ENCODE measurements around the gene RANBP3. TPM values are rescaled to one million over a fixed set of nuclear protein-coding genes. Genes with fewer than 3 reads are reported as not detected.

The RANBP3 gene
- total RNA-seq, 4 donors from 2014 or later = 57.8 to 148 (median 82.7) TPM

DNA sequence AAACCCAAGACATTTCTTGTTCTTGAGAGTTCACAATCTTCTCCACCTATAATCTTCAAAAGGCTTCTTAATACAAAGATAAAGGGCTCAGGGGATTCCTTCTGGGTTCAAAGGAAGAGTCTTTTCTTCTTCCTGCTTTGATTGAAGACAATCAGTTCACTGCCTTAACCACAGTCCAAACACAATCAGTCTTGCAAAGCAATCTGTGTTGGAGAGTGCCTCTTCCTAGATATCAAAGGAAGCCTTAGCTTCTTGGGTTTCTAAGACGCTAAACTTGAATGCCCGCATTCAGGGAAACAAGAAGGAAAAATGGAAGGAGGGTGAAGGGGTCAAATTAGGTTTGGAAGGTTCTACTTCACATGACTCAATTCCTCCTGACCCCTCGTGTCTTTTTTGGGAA is 27.2 kb downstream of the RANBP3 start:
- Histone ChIP-seq H3K9me3 (no peaks in the 10 kb centered on the region), H3K27me3 (no peaks in the 10 kb centered on the region), H3K4me3 (replicated peaks in 1 of 3) (no peak overlapping the region), H3K4me1 (peaks cover 78 to 96% of the 10 kb centered on the region in 2 donors), H3K27ac (peak overlapping the region in 1 of 3 donors; percentile 37), H3K36me3 (no peaks in the 10 kb centered on the region)
- WGBS, 2 donors = 52 to 55% methylated on average over 3 of the region's 3 CpGs
- TF ChIP-seq, protein P1, sequence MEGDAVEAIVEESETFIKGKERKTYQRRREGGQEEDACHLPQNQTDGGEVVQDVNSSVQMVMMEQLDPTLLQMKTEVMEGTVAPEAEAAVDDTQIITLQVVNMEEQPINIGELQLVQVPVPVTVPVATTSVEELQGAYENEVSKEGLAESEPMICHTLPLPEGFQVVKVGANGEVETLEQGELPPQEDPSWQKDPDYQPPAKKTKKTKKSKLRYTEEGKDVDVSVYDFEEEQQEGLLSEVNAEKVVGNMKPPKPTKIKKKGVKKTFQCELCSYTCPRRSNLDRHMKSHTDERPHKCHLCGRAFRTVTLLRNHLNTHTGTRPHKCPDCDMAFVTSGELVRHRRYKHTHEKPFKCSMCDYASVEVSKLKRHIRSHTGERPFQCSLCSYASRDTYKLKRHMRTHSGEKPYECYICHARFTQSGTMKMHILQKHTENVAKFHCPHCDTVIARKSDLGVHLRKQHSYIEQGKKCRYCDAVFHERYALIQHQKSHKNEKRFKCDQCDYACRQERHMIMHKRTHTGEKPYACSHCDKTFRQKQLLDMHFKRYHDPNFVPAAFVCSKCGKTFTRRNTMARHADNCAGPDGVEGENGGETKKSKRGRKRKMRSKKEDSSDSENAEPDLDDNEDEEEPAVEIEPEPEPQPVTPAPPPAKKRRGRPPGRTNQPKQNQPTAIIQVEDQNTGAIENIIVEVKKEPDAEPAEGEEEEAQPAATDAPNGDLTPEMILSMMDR (IDR thresholded peaks at IDR 0.05) = no peak
- TF ChIP-seq POLR2A (IDR thresholded peaks at IDR 0.05) = no peak
- intact Hi-C loops (cut with DNase I) = no loop called here
- DNase-seq = no peak

DNA sequence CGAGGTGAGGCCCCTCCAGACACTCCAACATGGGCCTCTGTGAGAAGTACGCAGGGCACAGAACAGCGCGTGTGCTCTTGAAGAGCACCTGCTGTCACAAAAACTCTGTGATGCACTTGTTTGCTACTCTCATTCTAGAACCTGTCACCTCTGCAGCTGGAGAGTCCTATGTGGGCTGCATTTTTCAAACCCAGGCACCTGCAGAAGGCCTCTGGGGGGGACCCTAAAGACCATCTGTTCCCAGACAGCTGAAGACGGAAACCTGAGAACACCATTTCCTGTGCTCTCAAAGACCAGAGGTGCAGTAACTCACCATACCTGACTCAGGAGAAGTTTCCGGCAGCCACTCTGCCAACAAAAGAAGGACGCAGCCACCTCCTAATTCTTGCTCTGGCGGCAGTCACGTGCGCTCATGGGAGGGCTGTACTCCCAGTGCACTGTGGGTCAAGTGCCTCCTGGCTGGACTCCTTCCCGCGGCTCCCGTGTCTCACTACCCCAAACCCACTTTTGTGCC is 28.1 kb downstream of the RANBP3 start:
- Histone ChIP-seq H3K4me3 (replicated peaks in 1 of 3) (no peak overlapping the region), H3K27ac (peak overlapping the region; percentile 64 to 74 (median 72)), H3K27me3 (no peaks in the 10 kb centered on the region), H3K36me3 (no peaks in the 10 kb centered on the region), H3K9me3 (no peaks in the 10 kb centered on the region), H3K4me1 (peaks cover 69 to 87% of the 10 kb centered on the region in 2 donors)
- TF ChIP-seq POLR2A (IDR thresholded peaks at IDR 0.05) = peak in 1 of 2 donors; percentile 37
- TF ChIP-seq, protein P1 (IDR thresholded peaks at IDR 0.05) = no peak
- intact Hi-C loops (cut with DNase I) = no loop called here
- 39 to 45% methylated on average over 10 to 13 of the region's 13 CpGs for WGBS, 2 donors
- DNase-seq = peak; percentile 94 to 95

DNA sequence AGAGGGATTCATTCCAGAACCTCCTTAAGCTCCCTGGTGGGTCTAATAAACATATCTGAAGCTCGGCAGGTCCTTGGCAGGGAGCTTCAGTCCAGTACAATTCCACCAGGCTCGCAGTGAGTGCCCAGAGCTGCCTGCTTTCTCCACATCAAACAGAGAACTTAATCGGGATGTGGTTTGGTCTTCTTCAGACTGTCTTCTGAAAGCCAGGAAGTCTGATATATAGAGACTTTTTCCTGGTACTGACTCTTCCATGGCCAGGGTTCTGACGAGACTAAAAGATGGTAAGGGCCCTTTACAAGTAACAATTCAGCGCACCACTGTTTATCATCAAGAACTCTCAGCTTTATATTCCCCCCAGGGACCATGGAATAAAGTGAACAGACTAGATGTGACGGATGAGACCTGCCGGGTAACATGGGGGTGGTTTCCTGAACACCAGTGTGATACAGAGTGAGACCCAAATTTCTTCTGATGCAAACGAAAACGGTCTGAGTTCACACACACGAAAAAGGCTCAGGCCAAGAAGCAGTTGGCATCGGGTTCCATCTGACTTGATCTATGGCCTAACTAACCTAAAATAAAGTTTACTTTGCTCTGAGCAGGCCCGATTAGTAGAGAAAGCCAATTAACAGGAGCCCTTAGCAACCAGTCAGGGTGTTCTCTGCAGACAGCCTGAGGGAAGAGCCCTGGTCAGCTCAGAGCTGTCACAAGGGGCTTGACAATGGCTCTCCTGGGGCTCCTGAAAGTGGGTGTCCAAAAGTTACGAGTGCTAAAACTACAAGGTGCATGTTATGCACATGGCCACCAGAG is 29.0 kb downstream of the RANBP3 start:
- peak overlapping the region; percentile 63 to 74 (median 72) for H3K27ac ChIP-seq
- no peaks in the 10 kb centered on the region for H3K36me3 ChIP-seq
- TF ChIP-seq, protein P1 (IDR thresholded peaks at IDR 0.05) = no peak
- no peak for TF ChIP-seq POLR2A (IDR thresholded peaks at IDR 0.05)
- H3K4me1 ChIP-seq = peaks cover 62 to 78% of the 10 kb centered on the region in 2 donors
- WGBS, 2 donors = 53 to 66% methylated on average over 13 of the region's 13 CpGs
- H3K4me3 ChIP-seq (replicated peaks in 1 of 3) = no peak overlapping the region
- no peaks in the 10 kb centered on the region for H3K9me3 ChIP-seq
- intact Hi-C loops (cut with DNase I) = no loop called here
- H3K27me3 ChIP-seq = no peaks in the 10 kb centered on the region
- peak; percentile 52 to 58 for DNase-seq

DNA sequence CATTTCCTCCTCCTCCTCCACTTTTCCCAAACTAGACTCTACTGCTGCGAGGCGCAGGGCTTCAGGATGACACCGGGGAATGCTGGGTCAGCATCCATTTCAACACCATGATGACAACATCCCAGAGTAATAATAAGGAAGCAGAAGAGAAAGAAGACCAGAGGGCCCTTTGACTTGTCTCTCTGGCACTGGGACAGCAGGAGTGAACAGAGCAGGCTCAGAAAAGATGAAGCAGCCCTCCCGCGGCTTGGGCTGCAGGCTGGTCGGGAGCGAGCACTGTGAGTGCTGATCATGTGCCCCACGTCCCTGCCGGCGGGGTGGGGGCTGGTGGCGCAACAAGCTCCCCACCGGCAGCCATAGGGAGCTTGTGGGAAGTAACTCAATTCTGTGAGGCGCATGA is 30.5 kb downstream of the RANBP3 start:
- H3K36me3 ChIP-seq = no peaks in the 10 kb centered on the region
- H3K9me3 ChIP-seq = no peaks in the 10 kb centered on the region
- H3K4me1 ChIP-seq = peaks cover 46 to 63% of the 10 kb centered on the region in 2 donors
- no peaks in the 10 kb centered on the region for H3K27me3 ChIP-seq
- intact Hi-C loops (cut with DNase I) = no loop called here
- no peak for TF ChIP-seq POLR2A (IDR thresholded peaks at IDR 0.05)
- TF ChIP-seq, protein P1 (IDR thresholded peaks at IDR 0.05) = no peak
- 55 to 73% methylated on average over 13 of the region's 13 CpGs for WGBS, 2 donors
- peak in 1 of 2 donors; percentile 39 for DNase-seq
- H3K4me3 ChIP-seq (replicated peaks in 1 of 3) = no peak overlapping the region
- H3K27ac ChIP-seq = peak overlapping the region in 2 of 3 donors; percentile 72 to 74

DNA sequence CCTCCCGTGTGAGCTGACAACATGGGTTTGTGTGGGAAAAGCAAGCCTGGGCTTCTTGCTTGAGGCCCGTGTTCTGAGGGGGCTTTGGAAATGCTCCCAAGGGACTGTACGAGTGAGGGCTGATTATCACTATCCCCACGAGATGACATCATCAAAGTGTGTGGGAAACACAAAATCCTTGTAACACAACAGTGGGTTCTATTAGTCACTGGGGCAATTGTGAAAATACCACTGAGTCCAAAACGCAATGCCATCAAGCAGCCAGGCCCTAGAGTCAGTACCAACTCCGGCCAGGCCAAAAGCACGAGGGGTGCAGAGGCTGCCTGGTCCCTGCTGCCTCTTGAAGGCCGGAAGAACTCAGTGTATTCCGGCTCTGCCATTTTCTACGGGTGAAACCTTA is 34.3 kb downstream of the RANBP3 start:
- Histone ChIP-seq H3K36me3 (peaks cover 16 to 18% of the 10 kb centered on the region in 2 donors), H3K27ac (no peak overlapping the region), H3K4me1 (peaks cover 10 to 25% of the 10 kb centered on the region in 2 donors), H3K4me3 (replicated peaks in 1 of 3) (no peak overlapping the region), H3K9me3 (no peaks in the 10 kb centered on the region), H3K27me3 (no peaks in the 10 kb centered on the region)
- no peak for TF ChIP-seq POLR2A (IDR thresholded peaks at IDR 0.05)
- TF ChIP-seq, protein P1 (IDR thresholded peaks at IDR 0.05) = no peak
- intact Hi-C loops (cut with DNase I) = no loop called here
- 80 to 93% methylated on average over 7 to 10 of the region's 10 CpGs for WGBS, 2 donors
- DNase-seq = no peak

Measured in thyroid gland (tissue), 4 donors.